IMR-90 (cell line): Measurements from ENCODE around the gene ST8SIA2.

Source experiments
- BHLHE40 ChIP-seq: fragments of 150-350 bp; IDR thresholded peaks from 2 replicates; pipeline ENCODE4 v1.6.1; 2016; ENCODE audit warnings: mild to moderate bottlenecking, low read depth, low read length
- CEBPB ChIP-seq: IDR thresholded peaks from 2 replicates; pipeline ENCODE4 v1.6.1; 2012; ENCODE audit warnings: low read depth, low read length, improper control_type of control experiment
- CHD1 ChIP-seq: IDR thresholded peaks from 2 replicates; pipeline ENCODE4 v1.6.1; 2012; ENCODE audit warnings: low read depth, low read length, improper control_type of control experiment
- FOS ChIP-seq: fragments of 150-350 bp; IDR thresholded peaks from 2 replicates; pipeline ENCODE4 v1.6.1; 2016; ENCODE audit warnings: low read depth, low read length
- MAFK ChIP-seq: IDR thresholded peaks from 2 replicates; pipeline ENCODE4 v1.6.1; 2012; ENCODE audit warnings: low read depth, low read length, improper control_type of control experiment
- MXI1 ChIP-seq: IDR thresholded peaks from 2 replicates; pipeline ENCODE4 v1.6.1; 2012; ENCODE audit warnings: low read depth, mild to moderate bottlenecking, low read length, moderate library complexity, borderline replicate concordance
- POLR2A ChIP-seq: IDR thresholded peaks from 2 replicates; pipeline ENCODE4 v1.6.1; 2012; ENCODE audit warnings: mild to moderate bottlenecking, low read depth, low read length
- RFX5 ChIP-seq: IDR thresholded peaks from 2 replicates; pipeline ENCODE4 v1.8.0; 2012; ENCODE audit warnings: low read depth, mild to moderate bottlenecking, low read length, moderate library complexity
- SMC3 ChIP-seq: fragments of 150-350 bp; IDR thresholded peaks from 2 replicates; pipeline ENCODE4 v1.6.1; 2016; ENCODE audit warnings: low read depth, mild to moderate bottlenecking, antibody characterized with exemption, low read length, moderate library complexity
- TF ChIP-seq, protein P1 (sequence below): conservative IDR thresholded peaks from 2 replicates; pipeline ENCODE4 v1.5.1; 2012; ENCODE audit warnings: mild to moderate bottlenecking, low read depth, low read length, improper control_type of control experiment
- TF ChIP-seq, protein P2 (sequence below): fragments of 150-350 bp; IDR thresholded peaks from 2 replicates; pipeline ENCODE4 v1.6.1; 2017; ENCODE audit warnings: mild to moderate bottlenecking, antibody characterized with exemption, low read length, low read depth
- TF ChIP-seq, protein P3 (sequence below): fragments of 150-350 bp; IDR thresholded peaks from 2 replicates; pipeline ENCODE4 v1.6.1; 2016; ENCODE audit warnings: low read depth, mild to moderate bottlenecking, low read length, moderate library complexity, borderline replicate concordance

DNA sequence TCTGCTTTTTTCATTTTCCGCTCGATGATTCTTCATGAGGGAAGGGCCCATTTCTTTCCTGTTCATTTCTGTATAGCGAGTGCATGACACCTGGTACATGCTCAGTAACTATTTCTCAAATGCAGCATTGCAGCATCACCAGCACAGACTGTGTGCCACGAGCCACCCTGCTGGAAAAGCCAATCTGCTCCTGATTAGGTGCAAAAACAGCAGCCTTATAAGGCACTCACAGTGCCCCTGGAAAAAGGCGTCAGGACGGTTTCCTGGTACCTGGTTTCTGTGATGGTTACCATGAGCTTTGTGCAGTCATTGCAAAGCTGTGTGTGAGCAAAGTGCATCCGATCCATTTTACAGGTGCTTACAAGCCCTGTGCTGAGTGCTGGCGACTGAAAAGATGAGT is 15.8 kb downstream of the ST8SIA2 start:
- TF ChIP-seq, protein P1, sequence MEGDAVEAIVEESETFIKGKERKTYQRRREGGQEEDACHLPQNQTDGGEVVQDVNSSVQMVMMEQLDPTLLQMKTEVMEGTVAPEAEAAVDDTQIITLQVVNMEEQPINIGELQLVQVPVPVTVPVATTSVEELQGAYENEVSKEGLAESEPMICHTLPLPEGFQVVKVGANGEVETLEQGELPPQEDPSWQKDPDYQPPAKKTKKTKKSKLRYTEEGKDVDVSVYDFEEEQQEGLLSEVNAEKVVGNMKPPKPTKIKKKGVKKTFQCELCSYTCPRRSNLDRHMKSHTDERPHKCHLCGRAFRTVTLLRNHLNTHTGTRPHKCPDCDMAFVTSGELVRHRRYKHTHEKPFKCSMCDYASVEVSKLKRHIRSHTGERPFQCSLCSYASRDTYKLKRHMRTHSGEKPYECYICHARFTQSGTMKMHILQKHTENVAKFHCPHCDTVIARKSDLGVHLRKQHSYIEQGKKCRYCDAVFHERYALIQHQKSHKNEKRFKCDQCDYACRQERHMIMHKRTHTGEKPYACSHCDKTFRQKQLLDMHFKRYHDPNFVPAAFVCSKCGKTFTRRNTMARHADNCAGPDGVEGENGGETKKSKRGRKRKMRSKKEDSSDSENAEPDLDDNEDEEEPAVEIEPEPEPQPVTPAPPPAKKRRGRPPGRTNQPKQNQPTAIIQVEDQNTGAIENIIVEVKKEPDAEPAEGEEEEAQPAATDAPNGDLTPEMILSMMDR, result no peak
- TF ChIP-seq RFX5 (no peak), MAFK (no peak), SMC3 (no peak), MXI1 (no peak), CEBPB (no peak), BHLHE40 (no peak), POLR2A (no peak), CHD1 (no peak), FOS (no peak)
- TF ChIP-seq, protein P2, sequence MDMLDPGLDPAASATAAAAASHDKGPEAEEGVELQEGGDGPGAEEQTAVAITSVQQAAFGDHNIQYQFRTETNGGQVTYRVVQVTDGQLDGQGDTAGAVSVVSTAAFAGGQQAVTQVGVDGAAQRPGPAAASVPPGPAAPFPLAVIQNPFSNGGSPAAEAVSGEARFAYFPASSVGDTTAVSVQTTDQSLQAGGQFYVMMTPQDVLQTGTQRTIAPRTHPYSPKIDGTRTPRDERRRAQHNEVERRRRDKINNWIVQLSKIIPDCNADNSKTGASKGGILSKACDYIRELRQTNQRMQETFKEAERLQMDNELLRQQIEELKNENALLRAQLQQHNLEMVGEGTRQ, result no peak
- TF ChIP-seq, protein P3, sequence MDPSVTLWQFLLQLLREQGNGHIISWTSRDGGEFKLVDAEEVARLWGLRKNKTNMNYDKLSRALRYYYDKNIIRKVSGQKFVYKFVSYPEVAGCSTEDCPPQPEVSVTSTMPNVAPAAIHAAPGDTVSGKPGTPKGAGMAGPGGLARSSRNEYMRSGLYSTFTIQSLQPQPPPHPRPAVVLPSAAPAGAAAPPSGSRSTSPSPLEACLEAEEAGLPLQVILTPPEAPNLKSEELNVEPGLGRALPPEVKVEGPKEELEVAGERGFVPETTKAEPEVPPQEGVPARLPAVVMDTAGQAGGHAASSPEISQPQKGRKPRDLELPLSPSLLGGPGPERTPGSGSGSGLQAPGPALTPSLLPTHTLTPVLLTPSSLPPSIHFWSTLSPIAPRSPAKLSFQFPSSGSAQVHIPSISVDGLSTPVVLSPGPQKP, result no peak
